NT2/D1 (cell line): ENCODE results near the gene RPL10.

Experiments
- DNase-seq: peaks from one replicate; pipeline ENCODE4 v3.0.0-alpha.2; 2011; ENCODE audit warnings: low read depth, low spot score
- H3K27me3 ChIP-seq: 2 replicates; pipeline ENCODE4 v1.6.0; 2011; ENCODE audit warnings: mild to moderate bottlenecking; ENCODE audit not compliant: insufficient read length, insufficient read depth
- H3K36me3 ChIP-seq: 2 replicates; pipeline ENCODE4 v1.6.1; 2011; ENCODE audit warnings: mild to moderate bottlenecking, low read length, mixed read lengths; ENCODE audit not compliant: insufficient read depth, insufficient read length
- H3K4me1 ChIP-seq: 2 replicates; pipeline ENCODE4 v1.5.1; 2011; ENCODE audit not compliant: insufficient read depth, insufficient read length
- H3K4me3 ChIP-seq: 2 replicates; pipeline ENCODE4 v1.5.1; 2011; ENCODE audit warnings: low read depth; ENCODE audit not compliant: insufficient read length
- H3K9ac ChIP-seq: 2 replicates; pipeline ENCODE4 v1.6.0; 2011; ENCODE audit warnings: low read depth; ENCODE audit not compliant: insufficient read length
- H3K9me3 ChIP-seq: 2 replicates; pipeline ENCODE4 v1.5.1; 2011; ENCODE audit warnings: mild to moderate bottlenecking, low read length; ENCODE audit not compliant: insufficient read depth
- SUZ12 ChIP-seq: IDR thresholded peaks from 2 replicates; pipeline ENCODE4 v1.6.1; 2011; ENCODE audit not compliant: insufficient read length, insufficient read depth; ENCODE audit errors: extremely low read depth
- YY1 ChIP-seq: IDR thresholded peaks from 2 replicates; pipeline ENCODE4 v1.6.1; 2011; ENCODE audit not compliant: insufficient read length, insufficient read depth
- ZNF274 ChIP-seq: IDR thresholded peaks from 2 replicates; pipeline ENCODE4 v1.6.1; 2011; ENCODE audit warnings: mild to moderate bottlenecking, low read depth, low read length

The RPL10 gene

DNA sequence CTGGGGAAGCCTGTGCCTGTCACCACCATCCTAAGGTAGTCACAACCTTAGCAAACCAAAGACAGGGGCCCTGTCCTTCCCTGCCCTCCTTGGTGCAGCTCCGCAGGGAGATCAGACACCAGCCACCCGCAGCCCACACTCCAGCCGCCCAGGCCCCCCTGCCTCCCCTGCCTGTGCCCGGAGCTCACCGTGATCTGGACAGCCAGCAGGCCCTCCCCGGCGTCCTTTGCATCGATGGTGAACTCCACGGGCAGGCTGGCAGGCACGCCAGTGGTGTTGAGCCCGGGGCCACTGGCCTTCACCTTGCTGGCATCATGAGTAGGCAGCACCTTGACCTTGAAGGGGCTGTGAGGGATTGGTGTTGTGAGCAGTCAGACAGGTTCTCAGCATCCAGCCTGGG lies 40.2 kb upstream of the RPL10 start:
- TF ChIP-seq YY1 (no peak), ZNF274 (no peak), SUZ12 (no peak)
- H3K4me1 ChIP-seq: no peaks in the 10 kb centered on the region
- no peak for DNase-seq
- no peaks in the 10 kb centered on the region for H3K27me3 ChIP-seq
- H3K36me3 ChIP-seq: peaks cover 93% of the 10 kb centered on the region
- no peak overlapping the region for H3K9ac ChIP-seq
- H3K4me3 ChIP-seq: no peak overlapping the region
- H3K9me3 ChIP-seq: no peaks in the 10 kb centered on the region

- Histone ChIP-seq H3K4me3 (no peak overlapping the region), H3K36me3 (peaks cover 89% of the 10 kb centered on the region), H3K27me3 (no peaks in the 10 kb centered on the region), H3K4me1 (no peaks in the 10 kb centered on the region), H3K9ac (no peak overlapping the region), H3K9me3 (no peaks in the 10 kb centered on the region)
- no peak for TF ChIP-seq SUZ12
- TF ChIP-seq YY1: no peak
- TF ChIP-seq ZNF274: no peak
- DNase-seq: no peak
These were observed 39.3 kb upstream of the RPL10 start for GRCh38 chrX:154358829-154359228.

DNA sequence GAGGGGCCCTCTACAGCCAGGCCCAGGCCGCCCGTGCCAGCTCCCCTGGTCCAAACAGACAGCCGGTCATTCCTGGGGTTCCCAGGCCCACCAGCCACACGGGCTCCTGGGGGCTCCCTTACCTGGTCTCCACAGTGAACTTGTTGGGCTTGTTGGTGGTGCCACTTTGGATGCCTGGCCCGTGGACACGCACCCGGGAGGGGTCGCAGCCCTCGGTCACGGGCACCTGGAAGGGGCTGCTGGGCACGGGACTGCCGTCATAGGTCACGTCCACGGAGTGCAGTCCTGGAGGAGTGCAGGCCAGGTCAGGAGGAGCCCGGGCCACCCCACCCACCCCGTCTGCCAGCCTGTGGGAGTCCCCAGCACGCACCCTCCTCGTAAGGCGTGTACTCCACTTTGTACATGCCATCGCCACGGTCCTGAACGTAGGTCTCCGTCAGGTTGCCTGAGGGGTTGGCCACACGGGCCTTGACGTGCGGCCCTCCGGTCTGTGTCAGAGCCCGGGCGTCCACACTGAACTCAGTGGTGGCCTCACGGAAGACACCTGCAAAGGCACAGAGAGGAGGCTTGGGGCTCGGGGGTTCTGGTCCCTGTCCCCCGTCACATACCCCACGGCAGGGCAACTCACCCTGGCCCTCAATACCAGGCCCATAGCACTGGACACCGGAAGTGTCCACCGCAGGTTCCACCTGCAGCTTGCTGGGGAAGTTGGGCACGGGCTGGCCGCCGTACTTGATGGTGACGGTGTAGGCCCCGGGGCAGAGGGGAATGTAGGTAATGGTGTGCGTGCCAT lies 38.6 kb upstream of the RPL10 start:
- TF ChIP-seq SUZ12 (no peak), YY1 (no peak), ZNF274 (no peak)
- Histone ChIP-seq H3K27me3 (no peaks in the 10 kb centered on the region), H3K9me3 (no peaks in the 10 kb centered on the region), H3K9ac (no peak overlapping the region), H3K4me3 (no peak overlapping the region), H3K4me1 (no peaks in the 10 kb centered on the region), H3K36me3 (peaks cover 89% of the 10 kb centered on the region)
- DNase-seq: no peak

DNA sequence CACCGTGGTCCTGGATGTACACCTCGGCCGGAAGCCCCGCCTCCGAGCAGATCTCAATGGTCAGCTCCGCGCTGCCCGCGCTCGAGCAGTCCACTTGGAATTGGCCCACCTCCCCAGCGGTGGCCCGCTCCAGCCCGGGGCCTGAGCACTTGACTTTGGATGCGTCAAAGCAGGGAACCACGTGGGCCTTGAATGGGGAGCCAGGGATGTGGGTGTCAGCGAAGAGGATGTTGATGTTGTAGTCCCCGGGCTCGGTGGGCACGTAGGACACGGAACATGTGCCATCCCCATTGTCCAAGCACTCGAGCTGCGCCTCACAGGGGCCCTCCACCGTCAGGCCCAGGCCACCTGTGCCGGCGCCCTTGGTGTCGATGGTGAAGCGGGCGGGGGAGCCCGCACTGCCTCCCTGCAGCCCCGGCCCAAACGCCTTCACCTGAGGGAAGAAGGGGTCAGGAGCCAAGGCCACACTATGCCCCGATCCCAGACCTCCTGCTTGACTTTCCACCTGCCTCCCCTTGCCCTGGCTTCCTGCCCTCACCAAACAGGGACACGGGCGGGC lies 37.9 kb upstream of the RPL10 start:
- TF ChIP-seq SUZ12 (no peak), ZNF274 (no peak), YY1 (no peak)
- Histone ChIP-seq H3K4me1 (no peaks in the 10 kb centered on the region), H3K9ac (no peak overlapping the region), H3K4me3 (no peak overlapping the region), H3K36me3 (peaks cover 89% of the 10 kb centered on the region), H3K9me3 (no peaks in the 10 kb centered on the region), H3K27me3 (no peaks in the 10 kb centered on the region)
- no peak for DNase-seq

GRCh38 chrX:154362085-154362742 lies 36.0 kb upstream of the RPL10 start:
- H3K4me1 ChIP-seq: no peaks in the 10 kb centered on the region
- peaks cover 87% of the 10 kb centered on the region for H3K36me3 ChIP-seq
- H3K9me3 ChIP-seq: no peaks in the 10 kb centered on the region
- H3K27me3 ChIP-seq: no peaks in the 10 kb centered on the region
- H3K9ac ChIP-seq: no peak overlapping the region
- no peak overlapping the region for H3K4me3 ChIP-seq
- TF ChIP-seq ZNF274: no peak
- no peak for TF ChIP-seq YY1
- TF ChIP-seq SUZ12: no peak
- no peak for DNase-seq

DNA sequence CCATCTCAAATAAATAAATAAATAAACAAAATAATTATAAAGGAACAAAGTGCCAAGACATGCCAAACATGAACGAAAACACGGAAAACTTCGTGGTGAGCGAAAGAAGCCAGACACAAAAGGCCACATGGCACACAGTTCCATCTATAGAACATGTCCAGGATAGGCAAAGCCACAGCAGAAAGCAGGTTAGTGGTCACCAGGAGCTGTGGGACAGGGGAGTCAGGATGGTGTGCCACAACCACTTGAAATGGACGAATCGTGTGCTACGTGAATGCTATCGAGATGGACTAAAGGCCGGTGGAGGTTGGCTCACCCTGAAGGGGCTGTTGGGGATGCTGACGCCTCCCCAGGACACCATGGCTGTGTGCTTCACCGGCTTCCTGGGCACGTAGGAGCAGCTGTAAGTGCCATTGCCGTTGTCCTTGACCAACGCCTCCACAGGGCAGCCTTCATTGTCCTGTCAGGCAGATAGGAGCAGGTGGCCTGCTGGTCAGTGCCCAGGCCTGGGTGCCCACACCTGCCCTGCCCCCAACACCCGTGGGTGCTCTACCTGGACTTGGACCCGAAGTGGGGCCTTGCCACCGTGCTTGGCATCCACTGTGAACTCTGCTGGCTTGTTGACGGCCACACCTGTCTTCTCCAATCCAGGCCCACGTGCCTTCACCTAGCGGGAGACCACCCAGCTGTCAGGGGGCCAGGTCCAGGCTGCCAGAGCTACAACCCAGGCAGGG lies 34.3 kb upstream of the RPL10 start:
- no peak for TF ChIP-seq SUZ12
- no peak for TF ChIP-seq ZNF274
- no peak for TF ChIP-seq YY1
- Histone ChIP-seq H3K27me3 (no peaks in the 10 kb centered on the region), H3K4me1 (peaks cover 4% of the 10 kb centered on the region), H3K36me3 (peaks cover 86% of the 10 kb centered on the region), H3K9ac (no peak overlapping the region), H3K9me3 (no peaks in the 10 kb centered on the region), H3K4me3 (no peak overlapping the region)
- no peak for DNase-seq
